ENCODE data around the gene GFOD1.
"Not testable (repeated sequence)": the region's sequence is repeated elsewhere in the genome, so short reads cannot be mapped to it uniquely, and the experiment has no call there.

DNA sequence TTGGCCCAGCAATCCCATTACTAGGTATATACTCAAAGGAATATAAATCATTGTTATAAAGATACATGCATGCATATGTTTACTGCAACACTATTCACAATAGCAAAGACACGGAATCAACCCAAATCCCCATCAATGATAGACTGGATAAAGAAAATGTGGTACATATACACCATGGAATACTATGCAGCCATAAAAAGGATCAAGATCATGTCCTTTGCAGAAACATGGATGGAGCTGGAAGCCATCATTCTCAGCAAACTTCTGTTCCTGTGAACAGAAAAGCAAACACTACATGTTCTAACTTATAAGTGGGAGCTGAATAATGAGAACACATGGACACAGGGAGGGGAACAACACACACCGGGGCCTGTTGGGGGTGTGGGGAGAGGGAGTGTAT, 27.1 kb downstream of the GFOD1 start:
- TF ChIP-seq, protein P1, sequence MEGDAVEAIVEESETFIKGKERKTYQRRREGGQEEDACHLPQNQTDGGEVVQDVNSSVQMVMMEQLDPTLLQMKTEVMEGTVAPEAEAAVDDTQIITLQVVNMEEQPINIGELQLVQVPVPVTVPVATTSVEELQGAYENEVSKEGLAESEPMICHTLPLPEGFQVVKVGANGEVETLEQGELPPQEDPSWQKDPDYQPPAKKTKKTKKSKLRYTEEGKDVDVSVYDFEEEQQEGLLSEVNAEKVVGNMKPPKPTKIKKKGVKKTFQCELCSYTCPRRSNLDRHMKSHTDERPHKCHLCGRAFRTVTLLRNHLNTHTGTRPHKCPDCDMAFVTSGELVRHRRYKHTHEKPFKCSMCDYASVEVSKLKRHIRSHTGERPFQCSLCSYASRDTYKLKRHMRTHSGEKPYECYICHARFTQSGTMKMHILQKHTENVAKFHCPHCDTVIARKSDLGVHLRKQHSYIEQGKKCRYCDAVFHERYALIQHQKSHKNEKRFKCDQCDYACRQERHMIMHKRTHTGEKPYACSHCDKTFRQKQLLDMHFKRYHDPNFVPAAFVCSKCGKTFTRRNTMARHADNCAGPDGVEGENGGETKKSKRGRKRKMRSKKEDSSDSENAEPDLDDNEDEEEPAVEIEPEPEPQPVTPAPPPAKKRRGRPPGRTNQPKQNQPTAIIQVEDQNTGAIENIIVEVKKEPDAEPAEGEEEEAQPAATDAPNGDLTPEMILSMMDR (IDR thresholded peaks at IDR 0.05; ENCODE audit: low read depth, low read length, missing input control), result not testable (repeated sequence)
- not testable (repeated sequence) for TF ChIP-seq RXRA (IDR thresholded peaks at IDR 0.05); RAD21 (IDR thresholded peaks at IDR 0.05); GABPA (IDR thresholded peaks at IDR 0.05 in 1 of 2, conservative IDR thresholded peaks at IDR 0.05 in 1 of 2); YY1 (IDR thresholded peaks at IDR 0.05); EGR1 (IDR thresholded peaks at IDR 0.05; ENCODE audit: low read depth in 2 of 2); JUND (IDR thresholded peaks at IDR 0.05)
